Measurements from ENCODE around the gene SLN.

Gene SLN

DNA sequence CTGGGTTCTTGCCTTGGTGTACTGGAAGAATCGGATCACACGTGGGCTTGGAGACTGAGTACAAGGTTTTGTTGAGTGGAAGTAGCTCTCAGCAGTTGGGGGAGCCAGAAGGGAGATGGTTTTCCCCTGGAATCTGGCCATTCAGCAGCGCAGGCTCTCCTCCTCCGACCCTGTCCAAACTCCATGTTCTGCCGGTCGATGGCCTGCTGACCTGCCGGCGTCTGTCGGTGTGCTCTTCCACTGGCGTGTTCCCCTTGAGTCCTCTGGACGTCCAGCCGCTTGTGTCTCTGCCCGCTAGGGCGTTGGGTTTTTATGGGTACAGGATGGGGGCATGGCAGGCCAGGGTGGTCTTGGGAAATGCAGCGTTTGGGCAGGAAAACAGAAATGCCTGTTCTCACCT, 38.5 kb upstream of the SLN start:
- no peak overlapping the region for H3K4me3 ChIP-seq (ENCODE audit: low read depth, low read length)
- TF ChIP-seq, protein P1, sequence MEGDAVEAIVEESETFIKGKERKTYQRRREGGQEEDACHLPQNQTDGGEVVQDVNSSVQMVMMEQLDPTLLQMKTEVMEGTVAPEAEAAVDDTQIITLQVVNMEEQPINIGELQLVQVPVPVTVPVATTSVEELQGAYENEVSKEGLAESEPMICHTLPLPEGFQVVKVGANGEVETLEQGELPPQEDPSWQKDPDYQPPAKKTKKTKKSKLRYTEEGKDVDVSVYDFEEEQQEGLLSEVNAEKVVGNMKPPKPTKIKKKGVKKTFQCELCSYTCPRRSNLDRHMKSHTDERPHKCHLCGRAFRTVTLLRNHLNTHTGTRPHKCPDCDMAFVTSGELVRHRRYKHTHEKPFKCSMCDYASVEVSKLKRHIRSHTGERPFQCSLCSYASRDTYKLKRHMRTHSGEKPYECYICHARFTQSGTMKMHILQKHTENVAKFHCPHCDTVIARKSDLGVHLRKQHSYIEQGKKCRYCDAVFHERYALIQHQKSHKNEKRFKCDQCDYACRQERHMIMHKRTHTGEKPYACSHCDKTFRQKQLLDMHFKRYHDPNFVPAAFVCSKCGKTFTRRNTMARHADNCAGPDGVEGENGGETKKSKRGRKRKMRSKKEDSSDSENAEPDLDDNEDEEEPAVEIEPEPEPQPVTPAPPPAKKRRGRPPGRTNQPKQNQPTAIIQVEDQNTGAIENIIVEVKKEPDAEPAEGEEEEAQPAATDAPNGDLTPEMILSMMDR (conservative IDR thresholded peaks at IDR 0.05; ENCODE audit: low read depth, low read length): no peak

DNA sequence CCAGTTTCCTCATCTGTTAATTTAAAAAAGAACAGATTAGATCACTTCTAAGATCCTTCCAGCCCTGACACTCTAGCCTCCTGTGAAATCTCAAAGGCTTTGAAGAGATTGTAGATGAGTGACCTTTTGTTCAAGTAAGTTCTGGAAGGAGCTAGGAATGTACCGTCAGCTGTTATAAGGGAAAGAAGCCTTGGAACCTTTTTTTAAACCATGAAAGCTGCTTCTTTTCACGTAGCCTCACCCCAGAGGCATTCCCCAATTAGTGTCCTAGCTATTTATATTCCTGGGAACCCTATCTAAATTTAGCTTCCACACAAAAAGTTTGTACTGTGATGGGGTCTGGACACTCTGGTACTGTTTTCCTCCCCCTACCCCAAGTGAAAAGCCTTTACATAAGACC, 35.8 kb upstream of the SLN start:
- TF ChIP-seq, protein P1 (conservative IDR thresholded peaks at IDR 0.05; ENCODE audit: low read depth, low read length): no peak
- H3K4me3 ChIP-seq (ENCODE audit: low read depth, low read length): no peak overlapping the region
- peak; percentile 21 for DNase-seq (ENCODE audit: low read depth)

More for the DNA sequence above, 38.5 kb upstream of the SLN start:
- no peak for DNase-seq (ENCODE audit: low read depth)

DNA sequence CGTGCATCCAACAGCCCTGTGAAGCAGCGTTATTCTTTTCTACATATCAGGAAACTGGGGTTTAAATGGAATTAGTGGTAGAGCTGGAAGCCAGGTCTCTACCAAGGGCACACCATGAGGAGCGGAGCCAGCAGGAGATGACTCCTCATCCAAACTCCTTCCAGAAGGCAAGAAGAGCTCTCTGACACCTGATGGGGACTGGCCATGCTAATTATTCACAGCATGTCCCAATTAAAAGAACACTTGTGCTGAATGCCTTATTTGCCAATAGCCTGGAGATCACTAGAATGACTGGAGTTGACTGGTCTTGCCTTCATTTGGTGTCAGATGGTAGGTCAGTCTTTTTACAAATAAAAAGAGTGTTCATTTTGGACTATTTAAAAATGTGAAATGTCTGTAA, 32.9 kb upstream of the SLN start:
- no peak overlapping the region for H3K4me3 ChIP-seq (ENCODE audit: low read depth, low read length)
- DNase-seq (ENCODE audit: low read depth): no peak
- TF ChIP-seq, protein P1 (conservative IDR thresholded peaks at IDR 0.05; ENCODE audit: low read depth, low read length): no peak

DNA sequence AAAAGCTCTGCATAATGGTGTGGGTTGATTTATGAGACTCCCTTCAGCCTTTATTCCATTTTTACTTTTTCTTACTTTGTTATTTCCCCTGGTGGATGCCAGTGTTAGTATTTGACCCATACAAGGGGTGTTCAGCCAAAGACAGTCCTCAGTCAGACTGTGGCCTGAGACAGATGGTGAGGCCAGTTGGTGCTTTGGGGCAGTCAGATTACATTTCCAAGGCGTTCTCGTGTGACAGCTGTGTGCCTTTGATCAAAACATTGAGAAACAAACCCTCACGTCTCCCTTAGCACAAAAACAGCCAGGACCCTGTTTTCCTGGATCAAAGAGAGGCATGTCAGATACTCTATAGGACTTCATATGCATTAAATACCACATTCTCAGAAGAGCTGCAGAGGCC, 31.3 kb upstream of the SLN start:
- TF ChIP-seq, protein P1 (conservative IDR thresholded peaks at IDR 0.05; ENCODE audit: low read depth, low read length): no peak
- H3K4me3 ChIP-seq (ENCODE audit: low read depth, low read length): no peak overlapping the region
- no peak for DNase-seq (ENCODE audit: low read depth)

DNA sequence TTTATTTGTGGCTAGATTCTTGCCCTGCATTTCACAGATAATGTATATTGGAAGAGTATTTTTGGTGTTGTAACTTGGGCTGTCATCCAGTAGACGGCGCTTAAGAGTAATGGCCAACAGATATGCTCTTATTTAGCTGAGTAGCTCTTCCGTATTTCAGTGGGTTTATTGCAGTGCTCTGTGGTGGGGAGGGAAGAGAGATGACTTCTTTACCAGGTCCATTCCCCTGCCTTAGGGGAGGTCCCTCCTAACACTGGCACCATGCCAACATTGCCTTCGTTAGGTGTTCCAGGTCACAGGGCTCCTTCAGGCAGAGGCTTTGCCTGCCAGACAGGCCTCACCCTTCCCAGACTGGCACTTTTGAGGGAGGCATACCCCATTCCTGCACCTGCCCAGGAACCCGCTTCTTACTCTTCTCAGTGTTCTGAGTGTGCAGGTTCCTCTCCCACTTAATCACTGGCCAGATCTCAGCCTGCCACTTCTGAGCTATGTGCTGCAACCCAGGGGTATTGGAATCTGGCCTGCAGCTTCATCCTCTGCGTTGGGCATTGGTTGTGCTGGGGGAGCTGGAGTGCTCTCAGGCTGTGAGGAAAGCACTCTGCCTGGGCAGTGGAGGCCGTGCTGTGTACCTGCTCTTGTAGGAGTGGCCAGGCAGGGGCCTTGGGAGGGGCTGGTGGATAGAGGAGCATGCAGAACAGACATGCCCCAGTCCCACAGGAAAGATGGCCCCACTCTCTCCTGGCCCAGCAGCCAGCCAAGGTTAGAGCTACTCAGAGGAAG, 29.4 kb upstream of the SLN start:
- TF ChIP-seq, protein P1 (conservative IDR thresholded peaks at IDR 0.05; ENCODE audit: low read depth, low read length): peak; percentile 87
- H3K4me3 ChIP-seq (ENCODE audit: low read depth, low read length): no peak overlapping the region
- DNase-seq (ENCODE audit: low read depth): peak; percentile 72

DNA sequence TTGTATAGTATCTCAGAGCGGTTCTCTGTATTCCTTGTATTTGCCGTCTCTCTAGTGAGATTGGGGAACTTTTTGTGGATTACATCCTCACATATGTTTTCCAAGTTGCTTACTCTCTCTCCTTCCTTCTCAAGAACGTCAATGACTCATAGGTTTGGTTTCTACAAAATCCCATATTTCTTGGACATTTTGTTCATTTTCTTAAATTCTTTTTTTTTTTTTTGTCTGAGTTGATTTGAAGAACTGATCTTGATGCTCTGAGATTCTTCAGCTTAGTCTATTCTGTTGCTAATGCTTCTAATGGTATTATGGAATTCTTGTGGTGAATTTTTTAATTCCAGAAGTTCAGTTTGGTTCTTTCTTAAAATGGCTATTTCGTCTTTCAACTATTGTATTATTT, 28.4 kb upstream of the SLN start:
- TF ChIP-seq, protein P1 (conservative IDR thresholded peaks at IDR 0.05; ENCODE audit: low read depth, low read length): no peak
- H3K4me3 ChIP-seq (ENCODE audit: low read depth, low read length): no peak overlapping the region
- DNase-seq (ENCODE audit: low read depth): peak; percentile 21

DNA sequence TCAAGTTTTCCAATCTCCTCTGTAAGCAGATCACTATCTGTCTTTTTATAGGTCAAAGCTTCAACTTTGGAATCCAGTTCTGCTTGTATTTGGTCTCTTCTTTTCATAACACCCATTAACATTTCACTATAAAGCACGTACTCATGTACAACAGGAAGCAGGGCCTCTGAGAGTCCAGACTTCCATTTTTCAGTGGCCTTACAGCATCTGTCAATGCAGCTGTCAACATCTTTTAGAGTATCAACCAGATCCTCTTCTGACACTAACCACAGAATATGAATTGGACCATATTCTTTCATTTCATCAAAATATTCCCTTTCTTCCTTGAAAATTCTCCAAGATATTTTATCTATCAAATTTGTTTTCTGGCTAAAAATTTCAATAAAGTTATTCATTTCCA, 24.7 kb upstream of the SLN start:
- DNase-seq (ENCODE audit: low read depth): no peak
- H3K4me3 ChIP-seq (ENCODE audit: low read depth, low read length): no peak overlapping the region
- TF ChIP-seq, protein P1 (conservative IDR thresholded peaks at IDR 0.05; ENCODE audit: low read depth, low read length): no peak

Data from choroid plexus epithelial cell (primary cell).